HG02870 (cell line): Measurements from ENCODE around the gene ZMIZ2.

ENCODE experiments used
- ATAC-seq: cut with Tn5 transposase; IDR thresholded peaks from one replicate; pipeline ENCODE4 v1.9.1; 2021; ENCODE audit warnings: mild to moderate bottlenecking, moderate library complexity; ENCODE audit not compliant: unreplicated experiment

The ZMIZ2 gene

GRCh38 chr7:44755698-44756627, 7.3 kb downstream of the ZMIZ2 start:
- ATAC-seq = no peak

GRCh38 chr7:44756904-44757303, 8.3 kb downstream of the ZMIZ2 start:
- ATAC-seq = no peak

GRCh38 chr7:44757311-44757710, 8.7 kb downstream of the ZMIZ2 start:
- no peak for ATAC-seq

GRCh38 chr7:44757739-44758138, 9.1 kb downstream of the ZMIZ2 start:
- no peak for ATAC-seq

GRCh38 chr7:44759246-44759645, 10.6 kb downstream of the ZMIZ2 start:
- no peak for ATAC-seq

- ATAC-seq = no peak
Measured at GRCh38 chr7:44760034-44760580, 11.5 kb downstream of the ZMIZ2 start.

- no peak for ATAC-seq
Measured at GRCh38 chr7:44761207-44762161, 12.8 kb downstream of the ZMIZ2 start.

GRCh38 chr7:44762300-44762699, 13.7 kb downstream of the ZMIZ2 start:
- no peak for ATAC-seq

GRCh38 chr7:44762726-44763522, 14.3 kb downstream of the ZMIZ2 start:
- no peak for ATAC-seq

- no peak for ATAC-seq
Measured at GRCh38 chr7:44764081-44764480, 15.4 kb downstream of the ZMIZ2 start.

- ATAC-seq = no peak
Measured at GRCh38 chr7:44764665-44765578, 16.3 kb downstream of the ZMIZ2 start.

- ATAC-seq = no peak
Measured at GRCh38 chr7:44765579-44766415, 17.1 kb downstream of the ZMIZ2 start.

GRCh38 chr7:44766416-44766801, 17.8 kb downstream of the ZMIZ2 start:
- ATAC-seq = no peak

GRCh38 chr7:44767134-44767911, 18.7 kb downstream of the ZMIZ2 start:
- no peak for ATAC-seq

GRCh38 chr7:44767912-44768627, 19.4 kb downstream of the ZMIZ2 start:
- no peak for ATAC-seq

GRCh38 chr7:44768628-44769371, 20.2 kb downstream of the ZMIZ2 start:
- no peak for ATAC-seq
